Stomach (tissue), 9 donors: Measurements from ENCODE around the gene RHBDF1. TPM values are rescaled to one million over a fixed set of nuclear protein-coding genes. Genes with fewer than 3 reads are reported as not detected.
A peak's percentile ranks its signal among the peaks of the same experiment; 100 is the strongest.
"Not testable (repeated sequence)": the region's sequence is repeated elsewhere in the genome, so short reads cannot be mapped to it uniquely, and the experiment has no call there.

Source experiments
- DNase-seq, 2 donors: peaks; one replicate each; pipeline versions ENCODE4 v3.0.0 to v3.0.0-alpha.2; 2013 to 2019
- H3K27ac ChIP-seq, 5 donors: fragments of 200-600 bp in 4 of 5; sonication (generic) in 4 of 5; one replicate each; pipeline ENCODE4 v1.5.1; 2013 to 2019; ENCODE audit warnings: mild to moderate bottlenecking in 1 of 5, moderate library complexity in 1 of 5
- H3K27me3 ChIP-seq, 3 donors: fragments of 200-600 bp; sonication (generic); one replicate each; pipeline ENCODE4 v1.5.1; 2017 to 2019; ENCODE audit warnings: mixed run types in 1 of 3
- H3K36me3 ChIP-seq, 4 donors: fragments of 200-600 bp; sonication (generic); 1 replicate in 3 of 4; 2 replicates in 1 of 4; pipeline ENCODE4 v1.5.1; 2016 to 2019
- H3K4me1 ChIP-seq, 4 donors: fragments of 200-600 bp; sonication (generic); one replicate each; pipeline ENCODE4 v1.5.1; 2016 to 2019
- H3K4me3 ChIP-seq, 4 donors: fragments of 200-600 bp; sonication (generic) in 3 of 4; one replicate each; pipeline ENCODE4 v1.5.1; 2016 to 2019; ENCODE audit warnings: mild to moderate bottlenecking in 1 of 4
- H3K9me3 ChIP-seq, 4 donors: fragments of 200-600 bp; sonication (generic); one replicate each; pipeline ENCODE4 v1.5.1; 2016 to 2019
- CTCF ChIP-seq, 7 experiments: fragments of 450-650 bp in 4 of 7; fragments of 200-600 bp in 3 of 7; sonication (generic) in 3 of 7; IDR thresholded peaks; one replicate each; pipeline ENCODE4 v1.5.1; 2016 to 2019; ENCODE audit warnings: antibody characterized with exemption in 7 of 7, control low read depth in 2 of 7, mild to moderate bottlenecking in 1 of 7
- EP300 ChIP-seq: sonication (generic); formaldehyde crosslinking; IDR thresholded peaks from one replicate; pipeline ENCODE4 v1.6.1; 2017; ENCODE audit warnings: antibody characterized with exemption
- POLR2A ChIP-seq, 4 donors: fragments of 450-650 bp; IDR thresholded peaks; one replicate each; pipeline ENCODE4 v1.6.1; 2016; ENCODE audit warnings: antibody characterized with exemption in 4 of 4, control low read depth in 2 of 4, mild to moderate bottlenecking in 1 of 4, moderate library complexity in 1 of 4
- POLR2AphosphoS5 ChIP-seq, 3 donors: sonication (generic); formaldehyde crosslinking; IDR thresholded peaks; one replicate each; pipeline ENCODE4 v1.6.1; 2016; ENCODE audit warnings: antibody characterized with exemption in 3 of 3
- WGBS, 5 donors: extraction: QIAGEN DNeasy Blood & Tissue Kit in 3 of 5; methylation state at CpG; one replicate each; pipeline versions ENCODE4 v1.1.5 to v1.1.7; 2013 to 2018; 5-methylcytosine and 5-hydroxymethylcytosine counted together
- intact Hi-C: fragments of 100-400 bp; cut with DNase I; formaldehyde crosslinking; loops from one replicate; pipeline ENCODE4 v1.15.1; 2023; ENCODE audit warnings: low total_unique reads
- polyA plus RNA-seq, 3 donors: library from polyadenylated mRNA; stranded (reverse); fragments of 200-250 nt; gene quantifications; one replicate each; pipeline ENCODE4 v1.2.3, GENCODE V29; 2013
- total RNA-seq, 5 donors: library from RNA; depleted of rRNA; stranded (reverse); fragments of >200 nt; gene quantifications; one replicate each; pipeline versions ENCODE4 v1.1.0 to v1.2.3, GENCODE V29; 2014 to 2016
- donor health status: healthy with polysubstance abuse.
- donor health status: Bipolar disorder and iron deficiency.
- donor health status: healthy.

Gene RHBDF1
- total and polyA plus RNA-seq, 8 donors, result 10.2 to 185 (median 28.9) TPM

- DNase-seq, result peak; percentile 73 to 81
- H3K36me3 ChIP-seq, result peaks cover 0 to 19% (median 11%) of the 10 kb centered on the region in 4 donors
- no peak overlapping the region for H3K4me3 ChIP-seq
- no peaks in the 10 kb centered on the region for H3K27me3 ChIP-seq
- WGBS, 5 donors, result 75 to 85% (median 81%) methylated on average over 11 to 13 of the region's 13 CpGs
- H3K4me1 ChIP-seq, result peaks cover 0 to 23% (median 14%) of the 10 kb centered on the region in 4 donors
- no peaks in the 10 kb centered on the region for H3K9me3 ChIP-seq
- peak overlapping the region; percentile 41 to 81 (median 67) for H3K27ac ChIP-seq
- no peak for TF ChIP-seq CTCF (IDR thresholded peaks at IDR 0.05)
- TF ChIP-seq EP300, result no peak
- no peak for TF ChIP-seq POLR2A (IDR thresholded peaks at IDR 0.05)
- TF ChIP-seq POLR2AphosphoS5 (IDR thresholded peaks at IDR 0.05), result peak in 2 of 3 donors; percentile 74 to 83
- intact Hi-C loops, result no loop called here
Observed at GRCh38 chr16:38941-39892, 33.2 kb downstream of the RHBDF1 start.

- H3K9me3 ChIP-seq, DNase-seq, H3K4me3 ChIP-seq, intact Hi-C loops, H3K27me3 ChIP-seq: not testable (repeated sequence)
- peaks cover 0 to 14% (median 5%) of the 10 kb centered on the region in 4 donors for H3K36me3 ChIP-seq
- peaks cover 0 to 23% (median 14%) of the 10 kb centered on the region in 4 donors for H3K4me1 ChIP-seq
- 77 to 90% (median 84%) methylated on average over 9 to 11 of the region's 11 CpGs for WGBS, 5 donors
- H3K27ac ChIP-seq, result peak overlapping the region in 2 of 5 donors; percentile 73 to 81
Observed at GRCh38 chr16:38206-38605, 34.2 kb downstream of the RHBDF1 start.

GRCh38 chr16:37511-37910 is 34.9 kb downstream of the RHBDF1 start:
- peak in 1 of 2 donors; percentile 20 for DNase-seq
- no peaks in the 10 kb centered on the region for H3K9me3 ChIP-seq
- TF ChIP-seq EP300 (no peak), POLR2A (IDR thresholded peaks at IDR 0.05) (no peak), CTCF (IDR thresholded peaks at IDR 0.05) (no peak), POLR2AphosphoS5 (IDR thresholded peaks at IDR 0.05) (no peak)
- no peak overlapping the region for H3K4me3 ChIP-seq
- peaks cover 0 to 23% (median 14%) of the 10 kb centered on the region in 4 donors for H3K4me1 ChIP-seq
- 86 to 96% (median 92%) methylated on average over 4 to 5 of the region's 5 CpGs for WGBS, 5 donors
- H3K36me3 ChIP-seq, result peaks cover 0 to 8% (median 2%) of the 10 kb centered on the region in 4 donors
- intact Hi-C loops, result no loop called here
- H3K27me3 ChIP-seq, result no peaks in the 10 kb centered on the region
- no peak overlapping the region for H3K27ac ChIP-seq

- no peak overlapping the region for H3K4me3 ChIP-seq
- no peak for DNase-seq
- no peaks in the 10 kb centered on the region for H3K36me3 ChIP-seq
- H3K27ac ChIP-seq, result no peak overlapping the region
- no peaks in the 10 kb centered on the region for H3K27me3 ChIP-seq
- intact Hi-C loops, result no loop called here
- TF ChIP-seq CTCF (IDR thresholded peaks at IDR 0.05), result no peak
- TF ChIP-seq EP300, result no peak
- no peak for TF ChIP-seq POLR2A (IDR thresholded peaks at IDR 0.05)
- TF ChIP-seq POLR2AphosphoS5 (IDR thresholded peaks at IDR 0.05), result no peak
- 81 to 89% (median 87%) methylated on average over 7 to 15 of the region's 15 CpGs for WGBS, 5 donors
- peaks cover 0 to 23% (median 14%) of the 10 kb centered on the region in 4 donors for H3K4me1 ChIP-seq
- no peaks in the 10 kb centered on the region for H3K9me3 ChIP-seq
Observed at GRCh38 chr16:36336-36984, 36.0 kb downstream of the RHBDF1 start.
